SK-N-SH (cell line): ENCODE results near the gene STK25. TPM values are rescaled to one million over a fixed set of nuclear protein-coding genes. Genes with fewer than 3 reads are reported as not detected.

Source experiments
- CTCF ChIA-PET: fragments of 300-600, 350-600 bp; formaldehyde crosslinking; extraction: SDS; loops from one replicate; lab custom pipeline; 2021; lab: Yijun Ruan, JAX
- POLR2A ChIA-PET: fragments of 350-600 bp; sonication (Branson Sonifier 250); formaldehyde crosslinking; extraction: SDS; loops from one replicate; lab custom pipeline; 2020; ENCODE audit warnings: antibody characterized with exemption, inconsistent platforms; lab: Yijun Ruan, JAX
- DNase-seq: peaks from one replicate; pipeline ENCODE4 v3.0.0; 2012
- H2AFZ ChIP-seq: fragments of 200-600 bp; sonication (generic); 2 replicates; pipeline ENCODE4 v1.8.1; 2016; ENCODE audit warnings: antibody characterized with exemption, mild to moderate bottlenecking, low read depth
- H3F3A ChIP-seq: fragments of 200-600 bp; sonication (generic); replicated peaks from 2 replicates; pipeline ENCODE3; 2016; ENCODE audit warnings: antibody characterized with exemption, mild to moderate bottlenecking; ENCODE audit not compliant: insufficient read depth
- H3K27ac ChIP-seq, 2 experiments: fragments of 200-500 bp in 1 of 2; fragments of 200-600 bp in 1 of 2; sonication (Bioruptor generic) in 1 of 2; sonication (generic), shearing (Covaris generic) in 1 of 2; 2 replicates each; pipeline versions ENCODE4 v1.5.1 to v1.6.1; 2014 to 2016; ENCODE audit warnings: low read depth in 2 of 2, inconsistent platforms in 1 of 2, low read length in 1 of 2, mild to moderate bottlenecking in 1 of 2, mixed read lengths in 1 of 2
- H3K27me3 ChIP-seq: fragments of 200-600 bp; sonication (generic), shearing (Covaris generic); 2 replicates; pipeline ENCODE4 v1.6.1; 2016; ENCODE audit warnings: mixed run types; ENCODE audit not compliant: insufficient read depth
- H3K36me3 ChIP-seq, 2 experiments: fragments of 200-500 bp in 1 of 2; fragments of 200-600 bp in 1 of 2; sonication (Bioruptor generic) in 1 of 2; sonication (generic) in 1 of 2; replicated peaks in 1 of 2; 2 replicates each; pipeline versions ENCODE3 to v1.5.1; 2014 to 2016; ENCODE audit warnings: low read length in 1 of 2, mild to moderate bottlenecking in 1 of 2; ENCODE audit not compliant: insufficient read depth in 2 of 2, control insufficient read depth in 1 of 2
- H3K4me1 ChIP-seq, 2 experiments: fragments of 200-500 bp in 1 of 2; fragments of 200-600 bp in 1 of 2; sonication (Bioruptor generic) in 1 of 2; sonication (generic), shearing (Covaris generic) in 1 of 2; 2 replicates each; pipeline versions ENCODE4 v1.5.1 to v1.6.1; 2014 to 2016; ENCODE audit warnings: low read depth in 1 of 2, low read length in 1 of 2, mixed run types in 1 of 2; ENCODE audit not compliant: insufficient read depth in 2 of 2, control insufficient read depth in 1 of 2
- H3K4me2 ChIP-seq: fragments of 200-600 bp; sonication (generic), shearing (Covaris generic); 2 replicates; pipeline ENCODE4 v1.6.1; 2017; ENCODE audit warnings: mixed run types
- H3K4me3 ChIP-seq, 2 experiments: fragments of 200-500 bp in 1 of 2; fragments of 200-600 bp in 1 of 2; sonication (Bioruptor generic) in 1 of 2; sonication (generic), shearing (Covaris generic) in 1 of 2; 2 replicates each; pipeline versions ENCODE4 v1.5.1 to v1.8.1; 2014 to 2016; ENCODE audit warnings: low read depth in 2 of 2, inconsistent platforms in 1 of 2, low read length in 1 of 2, mild to moderate bottlenecking in 1 of 2, mixed read lengths in 1 of 2, moderate library complexity in 1 of 2
- H3K79me2 ChIP-seq: fragments of 200-600 bp; sonication (generic); 2 replicates; pipeline ENCODE4 v1.8.1; 2017; ENCODE audit warnings: mild to moderate bottlenecking; ENCODE audit not compliant: insufficient read depth
- H3K9ac ChIP-seq: fragments of 200-600 bp; sonication (generic); 2 replicates; pipeline ENCODE4 v1.6.1; 2017; ENCODE audit warnings: mixed run types
- H3K9me2 ChIP-seq: fragments of 200-600 bp; sonication (generic); 2 replicates; pipeline ENCODE4 v1.6.1; 2017; ENCODE audit warnings: mixed run types
- H3K9me3 ChIP-seq: fragments of 200-600 bp; sonication (generic); 2 replicates; pipeline ENCODE4 v1.6.1; 2017; ENCODE audit warnings: mixed run types, mild to moderate bottlenecking, moderate library complexity
- H4K20me1 ChIP-seq: fragments of 200-600 bp; sonication (generic); 2 replicates; pipeline ENCODE4 v1.6.1; 2017; ENCODE audit warnings: mild to moderate bottlenecking, mixed run types; ENCODE audit not compliant: insufficient read depth
- CHD2 ChIP-seq: fragments of 150-350 bp; IDR thresholded peaks from 2 replicates; pipeline ENCODE4 v1.6.1; 2018; ENCODE audit warnings: low read length; ENCODE audit not compliant: partially characterized antibody
- CTCF ChIP-seq: fragments of 200-600 bp; sonication (generic); IDR thresholded peaks from 2 replicates; pipeline ENCODE4 v1.6.1; 2017; ENCODE audit warnings: antibody characterized with exemption, mild to moderate bottlenecking, moderate library complexity
- EZH2phosphoT487 ChIP-seq: fragments of 200-600 bp; sonication (generic); IDR thresholded peaks from 2 replicates; pipeline ENCODE4 v1.6.1; 2017; ENCODE audit warnings: low read depth, mixed run types, mild to moderate bottlenecking, antibody characterized with exemption, moderate library complexity, borderline replicate concordance
- FOSL2 ChIP-seq: IDR thresholded peaks from 2 replicates; pipeline ENCODE4 v1.4.0; 2012; ENCODE audit warnings: low read depth, mild to moderate bottlenecking, moderate library complexity, borderline replicate concordance
- FOXM1 ChIP-seq: IDR thresholded peaks from 2 replicates; pipeline ENCODE4 v1.4.0; 2012; ENCODE audit warnings: low read depth, mild to moderate bottlenecking
- GATA2 ChIP-seq: sonication (generic); formaldehyde crosslinking; IDR thresholded peaks from 2 replicates; pipeline ENCODE4 v1.5.0; 2020; ENCODE audit warnings: mild to moderate bottlenecking, missing genetic modification reagents
- MAX ChIP-seq: IDR thresholded peaks from 2 replicates; pipeline ENCODE4 v1.4.0; 2012; ENCODE audit warnings: low read depth
- MEF2A ChIP-seq: IDR thresholded peaks from 2 replicates; pipeline ENCODE4 v1.4.0; 2012; ENCODE audit warnings: low read depth, borderline replicate concordance
- MXI1 ChIP-seq: IDR thresholded peaks from 2 replicates; pipeline ENCODE4 v1.6.1; 2012; ENCODE audit warnings: mild to moderate bottlenecking, low read depth, low read length, improper control_type of control experiment
- NFIC ChIP-seq: IDR thresholded peaks from 2 replicates; pipeline ENCODE4 v1.4.0; 2012; ENCODE audit warnings: borderline replicate concordance
- NRF1 ChIP-seq: IDR thresholded peaks from 2 replicates; pipeline ENCODE4 v1.6.1; 2012; ENCODE audit warnings: low read depth, mild to moderate bottlenecking, low read length
- PBX3 ChIP-seq: IDR thresholded peaks from 2 replicates; pipeline ENCODE4; 2012
- POLR2AphosphoS5 ChIP-seq: IDR thresholded peaks from 2 replicates; pipeline ENCODE4 v1.6.1; 2012; ENCODE audit warnings: low read depth, low read length
- RAD21 ChIP-seq: IDR thresholded peaks from 2 replicates; pipeline ENCODE4 v1.6.1; 2012; ENCODE audit warnings: mild to moderate bottlenecking, low read length
- RFX5 ChIP-seq: IDR thresholded peaks from 2 replicates; pipeline ENCODE4 v1.6.1; 2012; ENCODE audit warnings: mild to moderate bottlenecking, improper control_type of control experiment, low read length
- SIN3A ChIP-seq: IDR thresholded peaks from 2 replicates; pipeline ENCODE4 v1.6.1; 2012; ENCODE audit warnings: low read depth, mild to moderate bottlenecking, low read length, moderate library complexity, borderline replicate concordance
- SMC3 ChIP-seq: IDR thresholded peaks from 2 replicates; pipeline ENCODE4 v1.6.1; 2012; ENCODE audit warnings: low read depth, low read length, improper control_type of control experiment
- TEAD4 ChIP-seq: IDR thresholded peaks from 2 replicates; pipeline ENCODE4 v1.4.0; 2012; ENCODE audit warnings: mild to moderate bottlenecking, borderline replicate concordance; ENCODE audit not compliant: insufficient read depth
- YY1 ChIP-seq: IDR thresholded peaks from 2 replicates; pipeline ENCODE4 v1.4.0; 2012; ENCODE audit warnings: low read depth, mild to moderate bottlenecking
- WGBS: methylation state at CpG from one replicate; pipeline ENCODE4 v1.1.6; 2017; ENCODE audit warnings: low lambda C conversion rate; 5-methylcytosine and 5-hydroxymethylcytosine counted together
- polyA plus RNA-seq, 3 experiments: library from polyadenylated mRNA; depleted of rRNA; stranded (reverse); fragments of >200 nt; gene quantifications; 2 replicates each; pipeline ENCODE4 v1.2.3, GENCODE V29; 2012
- TF ChIP-seq, protein P1 (sequence below): fragments of 150-350 bp; IDR thresholded peaks from 2 replicates; pipeline ENCODE4 v1.6.1; 2016; ENCODE audit warnings: mild to moderate bottlenecking, low read depth, low read length

STK25 gene
- polyA plus RNA-seq, 1 of the 3 experiments (the other 2 are of a cell fraction): 236 TPM

DNA sequence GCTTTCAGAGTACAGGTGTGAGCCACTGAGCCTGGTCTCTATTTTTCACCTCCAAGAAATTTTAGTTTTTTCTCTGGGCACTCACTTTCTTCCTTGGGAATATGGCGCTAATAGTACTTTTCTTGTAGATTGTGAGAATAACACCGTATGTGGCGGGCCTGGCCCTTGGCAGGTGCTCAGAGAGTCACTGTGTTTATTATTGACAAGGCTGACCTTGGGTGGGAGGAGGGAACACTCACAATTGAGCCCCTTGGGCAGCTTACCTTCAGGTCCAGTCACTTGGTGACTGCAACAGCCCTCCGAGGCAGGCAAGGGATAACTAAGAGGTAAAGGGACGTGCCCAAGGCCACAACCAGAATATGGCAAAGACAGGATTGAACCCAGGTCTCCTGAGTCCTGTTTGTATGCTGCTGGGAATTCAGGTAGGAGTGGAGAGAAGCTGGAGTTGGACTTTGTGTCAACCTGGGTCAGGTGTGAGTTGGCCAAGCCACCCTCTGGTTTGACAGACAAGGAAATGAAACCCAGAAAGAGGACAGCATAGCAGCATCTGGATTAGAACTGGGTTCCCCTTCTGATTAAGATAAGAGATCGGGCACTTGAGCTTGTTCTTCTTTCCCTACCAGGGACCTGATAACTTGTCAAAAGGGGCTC lies 2.8 kb upstream of the STK25 start:
- Histone ChIP-seq H3K9ac (no peak overlapping the region), H3K79me2 (peaks cover 18% of the 10 kb centered on the region), H4K20me1 (peaks cover 16% of the 10 kb centered on the region), H3K9me3 (no peaks in the 10 kb centered on the region), H3K9me2 (no peaks in the 10 kb centered on the region), H3K27ac (no peak overlapping the region), H3K36me3 (no peaks in the 10 kb centered on the region), H3K4me2 (no peak overlapping the region), H3K27me3 (no peaks in the 10 kb centered on the region), H2AFZ (no peak overlapping the region), H3F3A (peaks cover 10% of the 10 kb centered on the region), H3K4me1 (peaks cover 7 to 15% of the 10 kb centered on the region in 2 experiments; a peak in 2 of 4 replicates), H3K4me3 (no peak overlapping the region)
- CTCF ChIA-PET: interaction anchor here (1.2 kb wide), 1 partner anchor 26 kb away, joined by 3 read pairs; no protein-coding TSS in a partner anchor
- TF ChIP-seq RFX5: no peak
- POLR2A ChIA-PET: no interaction called here
- DNase-seq: no peak
- WGBS: 93% methylated on average over 6 of the region's 6 CpGs

DNA sequence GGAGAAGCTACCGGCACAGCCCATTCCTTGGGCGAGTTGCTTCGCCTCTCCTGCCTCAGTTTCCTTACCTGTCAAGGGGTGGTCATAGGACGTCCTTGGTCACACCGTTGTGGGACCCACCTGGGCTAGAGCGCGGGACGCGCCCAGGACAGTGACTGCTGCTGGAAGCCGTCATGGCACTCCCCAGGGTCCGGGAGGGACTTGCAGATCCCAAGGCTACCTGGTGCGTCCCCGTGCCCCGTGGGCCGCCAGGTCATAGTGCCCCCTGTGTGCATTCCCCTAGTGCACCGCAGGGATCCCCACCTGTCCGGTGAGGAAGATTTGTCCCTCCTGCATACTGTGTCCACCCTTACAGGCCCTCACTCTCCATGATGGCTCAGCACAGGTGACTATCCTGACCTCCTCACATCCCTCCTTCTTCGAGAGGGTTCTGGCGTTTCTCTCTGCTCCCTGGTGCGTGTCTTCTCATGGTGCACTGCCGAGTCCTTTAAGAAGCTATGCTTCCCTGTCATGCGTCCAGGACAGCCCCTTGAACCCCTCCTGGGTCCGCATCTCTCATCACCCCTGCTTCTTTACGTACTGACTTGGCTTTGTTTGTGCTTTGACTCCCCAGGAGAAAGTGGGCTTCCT lies 886 bp upstream of the STK25 start:
- Histone ChIP-seq H3K27me3 (no peaks in the 10 kb centered on the region), H3K27ac (peak overlapping the region; percentile 34 to 64; a peak in 3 of 4 replicates), H2AFZ (peak overlapping the region; percentile 87; the same call in 1 of the 2 replicates), H3K4me3 (peak overlapping the region; percentile 66 to 83), H3F3A (no peaks in the 10 kb centered on the region), H3K9me2 (no peaks in the 10 kb centered on the region), H3K9me3 (no peaks in the 10 kb centered on the region), H3K9ac (peak overlapping the region; percentile 70), H3K4me1 (peaks cover 7 to 27% of the 10 kb centered on the region in 2 experiments; a peak in 2 of 4 replicates), H4K20me1 (peaks cover 32% of the 10 kb centered on the region), H3K4me2 (peak overlapping the region; percentile 95), H3K36me3 (no peaks in the 10 kb centered on the region), H3K79me2 (peaks cover 38% of the 10 kb centered on the region)
- peak; percentile 44 for DNase-seq
- ChIA-PET CTCF (no interaction called here), POLR2A (no interaction called here)
- no peak for TF ChIP-seq FOSL2
- no peak for TF ChIP-seq YY1
- TF ChIP-seq NRF1: no peak
- TF ChIP-seq RAD21: no peak
- no peak for TF ChIP-seq CHD2
- TF ChIP-seq NFIC: no peak
- TF ChIP-seq CTCF: no peak
- TF ChIP-seq EZH2phosphoT487: no peak
- TF ChIP-seq MAX: no peak
- no peak for TF ChIP-seq GATA2 (CRISPR knock-in tag)
- TF ChIP-seq RFX5: no peak
- TF ChIP-seq TEAD4: no peak
- no peak for TF ChIP-seq POLR2AphosphoS5
- TF ChIP-seq MXI1: no peak
- no peak for TF ChIP-seq SIN3A
- no peak for TF ChIP-seq FOXM1
- no peak for TF ChIP-seq MEF2A
- TF ChIP-seq PBX3: no peak
- no peak for TF ChIP-seq SMC3
- TF ChIP-seq, protein P1, sequence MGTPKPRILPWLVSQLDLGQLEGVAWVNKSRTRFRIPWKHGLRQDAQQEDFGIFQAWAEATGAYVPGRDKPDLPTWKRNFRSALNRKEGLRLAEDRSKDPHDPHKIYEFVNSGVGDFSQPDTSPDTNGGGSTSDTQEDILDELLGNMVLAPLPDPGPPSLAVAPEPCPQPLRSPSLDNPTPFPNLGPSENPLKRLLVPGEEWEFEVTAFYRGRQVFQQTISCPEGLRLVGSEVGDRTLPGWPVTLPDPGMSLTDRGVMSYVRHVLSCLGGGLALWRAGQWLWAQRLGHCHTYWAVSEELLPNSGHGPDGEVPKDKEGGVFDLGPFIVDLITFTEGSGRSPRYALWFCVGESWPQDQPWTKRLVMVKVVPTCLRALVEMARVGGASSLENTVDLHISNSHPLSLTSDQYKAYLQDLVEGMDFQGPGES: no peak
- 70% methylated on average over 7 of the region's 24 CpGs for WGBS
